ENCODE results near the gene SLC17A6. TPM values are rescaled to one million over a fixed set of nuclear protein-coding genes. Genes with fewer than 3 reads are reported as not detected.

The SLC17A6 gene
- total RNA-seq, 1 experiment from 2014 or later, result 0.03 TPM

- DNase-seq (ENCODE audit: low read depth, low spot score), result no peak
- in situ Hi-C loops (cut with HindIII; ENCODE audit: low pct_unique_long_range_greater_than_20kb, low sequenced_read_pairs), result no loop called here
Measured at GRCh38 chr11:22349491-22349890, 11.3 kb downstream of the SLC17A6 start.

- in situ Hi-C loops (cut with HindIII; ENCODE audit: low pct_unique_long_range_greater_than_20kb, low sequenced_read_pairs), result no loop called here
- no peak for DNase-seq (ENCODE audit: low read depth, low spot score)
Measured at GRCh38 chr11:22359295-22359694, 21.1 kb downstream of the SLC17A6 start.

GRCh38 chr11:22371160-22371559, 33.0 kb downstream of the SLC17A6 start:
- in situ Hi-C loops (cut with HindIII; ENCODE audit: low pct_unique_long_range_greater_than_20kb, low sequenced_read_pairs), result no loop called here
- peak; percentile 23 for DNase-seq (ENCODE audit: low read depth, low spot score)

GRCh38 chr11:22387126-22387525, 48.9 kb downstream of the SLC17A6 start:
- DNase-seq (ENCODE audit: low read depth, low spot score), result peak; percentile 84
- in situ Hi-C loops (cut with HindIII; ENCODE audit: low pct_unique_long_range_greater_than_20kb, low sequenced_read_pairs), result no loop called here

GRCh38 chr11:22389526-22390282, 51.5 kb downstream of the SLC17A6 start:
- in situ Hi-C loops (cut with HindIII; ENCODE audit: low pct_unique_long_range_greater_than_20kb, low sequenced_read_pairs), result no loop called here
- DNase-seq (ENCODE audit: low read depth, low spot score), result no peak

GRCh38 chr11:22390283-22390655, 52.1 kb downstream of the SLC17A6 start:
- in situ Hi-C loops (cut with HindIII; ENCODE audit: low pct_unique_long_range_greater_than_20kb, low sequenced_read_pairs), result no loop called here
- no peak for DNase-seq (ENCODE audit: low read depth, low spot score)

- in situ Hi-C loops (cut with HindIII; ENCODE audit: low pct_unique_long_range_greater_than_20kb, low sequenced_read_pairs), result no loop called here
- DNase-seq (ENCODE audit: low read depth, low spot score), result no peak
Measured at GRCh38 chr11:22392561-22392960, 54.4 kb downstream of the SLC17A6 start.

GRCh38 chr11:22405377-22405776, 67.2 kb downstream of the SLC17A6 start:
- DNase-seq (ENCODE audit: low read depth, low spot score), result no peak
- in situ Hi-C loops (cut with HindIII; ENCODE audit: low pct_unique_long_range_greater_than_20kb, low sequenced_read_pairs), result no loop called here

- in situ Hi-C loops (cut with HindIII; ENCODE audit: low pct_unique_long_range_greater_than_20kb, low sequenced_read_pairs), result no loop called here
- DNase-seq (ENCODE audit: low read depth, low spot score), result no peak
Measured at GRCh38 chr11:22407267-22407666, 69.1 kb downstream of the SLC17A6 start.

GRCh38 chr11:22407921-22408320, 69.7 kb downstream of the SLC17A6 start:
- DNase-seq (ENCODE audit: low read depth, low spot score), result no peak
- in situ Hi-C loops (cut with HindIII; ENCODE audit: low pct_unique_long_range_greater_than_20kb, low sequenced_read_pairs), result no loop called here

- in situ Hi-C loops (cut with HindIII; ENCODE audit: low pct_unique_long_range_greater_than_20kb, low sequenced_read_pairs), result no loop called here
- no peak for DNase-seq (ENCODE audit: low read depth, low spot score)
Measured at GRCh38 chr11:22415476-22415875, 77.3 kb downstream of the SLC17A6 start.

- DNase-seq (ENCODE audit: low read depth, low spot score), result no peak
- in situ Hi-C loops (cut with HindIII; ENCODE audit: low pct_unique_long_range_greater_than_20kb, low sequenced_read_pairs), result no loop called here
Measured at GRCh38 chr11:22416462-22416861, 78.3 kb downstream of the SLC17A6 start.

GRCh38 chr11:22426915-22427314, 88.7 kb downstream of the SLC17A6 start:
- DNase-seq (ENCODE audit: low read depth, low spot score), result peak; percentile 16
- in situ Hi-C loops (cut with HindIII; ENCODE audit: low pct_unique_long_range_greater_than_20kb, low sequenced_read_pairs), result no loop called here

Other genes starting within 250 kb of the SLC17A6 start
- 0.21 and 0.59 TPM in 2 replicates for gene ANO5, start 145.3 kb upstream of the SLC17A6 start, total RNA-seq (2014; rRNA removed; shearing (Covaris generic))